Ishikawa (cell line): ENCODE measurements around the gene GDI1.
A peak's percentile ranks its signal among the peaks of the same experiment; 100 is the strongest.

Experiments used
- CEBPB ChIP-seq: IDR thresholded peaks from 2 replicates; pipeline ENCODE4 v1.6.1; 2012
- EP300 ChIP-seq: IDR thresholded peaks from 2 replicates; pipeline ENCODE4 v1.6.1; 2012; ENCODE audit warnings: borderline replicate concordance
- MAX ChIP-seq: IDR thresholded peaks from 2 replicates; pipeline ENCODE4 v1.6.1; 2012
- TAF1 ChIP-seq: IDR thresholded peaks from 2 replicates; pipeline ENCODE4 v1.6.1; 2012; ENCODE audit warnings: low read depth, mild to moderate bottlenecking
- ZBTB7A ChIP-seq: IDR thresholded peaks from 2 replicates; pipeline ENCODE4 v1.6.1; 2012; ENCODE audit warnings: low read depth
- TF ChIP-seq, protein P1 (sequence below): IDR thresholded peaks from 2 replicates; pipeline ENCODE4 v1.6.1; 2012

DNA sequence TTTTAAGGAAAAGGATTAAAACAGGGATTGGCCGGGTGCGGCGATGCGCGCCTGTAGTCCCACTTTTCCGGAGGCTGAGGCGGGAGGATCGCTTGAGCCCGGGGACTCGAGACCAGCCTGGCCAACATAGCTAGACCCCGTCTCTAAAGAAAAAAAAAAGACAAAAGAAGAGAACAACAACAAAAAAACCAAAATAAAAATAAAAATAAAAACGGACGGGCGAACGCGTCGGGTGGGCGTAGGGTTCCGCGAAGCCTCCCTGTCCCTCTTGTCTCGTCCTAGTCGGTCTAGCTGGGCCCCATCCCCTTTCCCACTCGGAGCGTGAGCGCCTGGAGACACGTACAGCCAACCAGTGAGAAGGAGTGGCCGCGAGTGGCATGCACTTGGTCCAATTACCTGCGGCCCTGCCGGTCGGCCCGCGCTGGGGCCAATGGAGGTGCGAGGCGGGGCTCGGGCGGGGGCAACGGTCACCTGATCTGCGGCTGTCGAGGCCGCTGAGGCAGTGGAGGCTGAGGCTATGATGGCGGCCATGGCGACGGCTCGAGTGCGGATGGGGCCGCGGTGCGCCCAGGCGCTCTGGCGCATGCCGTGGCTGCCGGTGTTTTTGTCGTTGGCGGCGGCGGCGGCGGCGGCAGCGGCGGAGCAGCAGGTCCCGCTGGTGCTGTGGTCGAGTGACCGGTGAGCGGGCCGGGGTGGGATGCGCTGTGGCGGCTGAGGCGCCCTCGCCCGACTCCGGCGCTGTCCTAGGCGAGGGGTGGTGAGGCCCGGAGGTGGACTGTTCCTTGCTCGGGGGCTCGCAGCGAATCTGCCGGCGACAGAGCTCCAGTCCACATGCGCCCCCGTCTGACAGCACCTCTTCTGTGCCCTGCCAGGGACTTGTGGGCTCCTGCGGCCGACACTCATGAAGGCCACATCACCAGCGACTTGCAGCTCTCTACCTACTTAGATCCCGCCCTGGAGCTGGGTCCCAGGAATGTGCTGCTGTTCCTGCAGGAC, 8.5 kb upstream of the GDI1 start, which contains the start of gene ATP6AP1:
- TF ChIP-seq MAX (peak; percentile 51), ZBTB7A (no peak), EP300 (no peak), TAF1 (peak; percentile 59; the same call in 1 of the 2 replicates), CEBPB (no peak)
- TF ChIP-seq, protein P1, sequence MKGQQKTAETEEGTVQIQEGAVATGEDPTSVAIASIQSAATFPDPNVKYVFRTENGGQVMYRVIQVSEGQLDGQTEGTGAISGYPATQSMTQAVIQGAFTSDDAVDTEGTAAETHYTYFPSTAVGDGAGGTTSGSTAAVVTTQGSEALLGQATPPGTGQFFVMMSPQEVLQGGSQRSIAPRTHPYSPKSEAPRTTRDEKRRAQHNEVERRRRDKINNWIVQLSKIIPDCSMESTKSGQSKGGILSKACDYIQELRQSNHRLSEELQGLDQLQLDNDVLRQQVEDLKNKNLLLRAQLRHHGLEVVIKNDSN: peak; percentile 92
